Measurements from ENCODE around the gene OR4K17. TPM values are rescaled to one million over a fixed set of nuclear protein-coding genes. Genes with fewer than 3 reads are reported as not detected.

Gene OR4K17
- total RNA-seq, 1 experiment from 2014 or later: not detected

DNA sequence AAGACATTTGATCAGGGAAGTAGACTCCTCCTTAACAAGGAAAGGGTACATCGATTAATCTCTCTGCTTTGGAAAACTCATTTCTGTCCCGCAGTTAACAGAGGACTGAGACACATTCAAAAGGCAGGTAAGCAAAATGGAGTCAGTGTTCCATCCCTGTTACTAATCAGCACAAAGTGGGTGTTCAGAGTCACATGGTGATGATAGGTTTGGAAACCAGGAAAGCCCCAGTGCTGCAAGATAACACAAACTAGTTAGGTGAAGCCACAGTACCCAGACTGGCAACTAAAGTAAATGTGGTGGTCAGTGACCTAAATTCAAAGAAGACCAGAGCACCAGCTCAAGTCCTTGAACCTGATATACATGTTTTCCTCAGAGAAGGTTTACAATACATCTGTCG, 1.8 kb downstream of the OR4K17 start:
- POLR2A ChIA-PET (ENCODE audit: unreplicated experiment): no interaction called here
- no TSS peak for BruUV-seq (replicated peaks)
- no peaks in the 10 kb centered on the region for H3F3A ChIP-seq (ENCODE audit: insufficient read depth, low read depth)
- DNase-seq: no peak
- no peaks in the 10 kb centered on the region for H4K20me1 ChIP-seq (ENCODE audit: insufficient read depth)
- TF ChIP-seq CTCF (conservative IDR thresholded peaks at IDR 0.05): no peak
- no peak for TF ChIP-seq EZH2 (IDR thresholded peaks at IDR 0.05; ENCODE audit: low read depth)
- no peak overlapping the region for H3K4me2 ChIP-seq
- H3K4me1 ChIP-seq (replicated peaks; ENCODE audit: insufficient read depth): no peaks in the 10 kb centered on the region
- no peaks in the 10 kb centered on the region for H3K9me2 ChIP-seq (ENCODE audit: insufficient read depth)
- H3K4me3 ChIP-seq: no peak overlapping the region
- no peak overlapping the region for H2AFZ ChIP-seq
- no peaks in the 10 kb centered on the region for H3K79me2 ChIP-seq (ENCODE audit: low read depth)
- no peaks in the 10 kb centered on the region for H3K27me3 ChIP-seq (ENCODE audit: insufficient read depth, low read depth)
- intact Hi-C loops (cut with micrococcal nuclease; ENCODE audit: unreplicated experiment): no loop called here
- CTCF ChIA-PET: no interaction called here
- H3K27ac ChIP-seq: no peak overlapping the region
- no peaks in the 10 kb centered on the region for H3K9me3 ChIP-seq (ENCODE audit: insufficient read depth, low read depth)
- no peaks in the 10 kb centered on the region for H3K36me3 ChIP-seq (ENCODE audit: low read depth)

DNA sequence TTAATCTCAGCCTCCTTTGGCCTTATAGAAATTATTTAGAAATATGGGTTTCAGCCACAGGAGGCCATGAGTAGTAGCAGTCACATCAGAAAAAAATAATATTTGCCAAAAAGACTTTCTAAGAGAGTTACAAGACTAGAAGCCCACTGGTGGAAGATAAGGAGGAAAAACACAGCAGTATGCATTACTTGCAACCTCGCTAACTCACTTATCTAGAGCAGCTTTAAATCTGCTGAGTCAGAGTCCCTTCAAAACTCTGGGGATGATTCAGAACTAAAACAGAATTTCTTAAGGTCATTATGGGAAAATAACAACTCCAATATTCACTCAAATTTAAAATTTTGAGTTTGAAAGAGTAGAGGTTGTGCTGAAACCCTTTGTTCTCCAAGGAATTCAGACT, 6.2 kb downstream of the OR4K17 start:
- Histone ChIP-seq H3K36me3 (ENCODE audit: low read depth) (no peaks in the 10 kb centered on the region), H3K4me1 (replicated peaks; ENCODE audit: insufficient read depth) (no peaks in the 10 kb centered on the region), H3K27ac (no peak overlapping the region), H3F3A (ENCODE audit: insufficient read depth, low read depth) (no peaks in the 10 kb centered on the region), H3K9me3 (ENCODE audit: insufficient read depth, low read depth) (no peaks in the 10 kb centered on the region), H2AFZ (no peak overlapping the region), H3K9me2 (ENCODE audit: insufficient read depth) (no peaks in the 10 kb centered on the region), H3K79me2 (ENCODE audit: low read depth) (no peaks in the 10 kb centered on the region), H4K20me1 (ENCODE audit: insufficient read depth) (no peaks in the 10 kb centered on the region), H3K27me3 (ENCODE audit: insufficient read depth, low read depth) (no peaks in the 10 kb centered on the region), H3K4me2 (no peak overlapping the region), H3K4me3 (no peak overlapping the region)
- CTCF ChIA-PET: no interaction called here
- intact Hi-C loops (cut with micrococcal nuclease; ENCODE audit: unreplicated experiment): no loop called here
- TF ChIP-seq EZH2 (IDR thresholded peaks at IDR 0.05; ENCODE audit: low read depth) (no peak), CTCF (conservative IDR thresholded peaks at IDR 0.05) (no peak)
- POLR2A ChIA-PET (ENCODE audit: unreplicated experiment): no interaction called here
- no peak for DNase-seq
- no TSS peak for BruUV-seq (replicated peaks)

DNA sequence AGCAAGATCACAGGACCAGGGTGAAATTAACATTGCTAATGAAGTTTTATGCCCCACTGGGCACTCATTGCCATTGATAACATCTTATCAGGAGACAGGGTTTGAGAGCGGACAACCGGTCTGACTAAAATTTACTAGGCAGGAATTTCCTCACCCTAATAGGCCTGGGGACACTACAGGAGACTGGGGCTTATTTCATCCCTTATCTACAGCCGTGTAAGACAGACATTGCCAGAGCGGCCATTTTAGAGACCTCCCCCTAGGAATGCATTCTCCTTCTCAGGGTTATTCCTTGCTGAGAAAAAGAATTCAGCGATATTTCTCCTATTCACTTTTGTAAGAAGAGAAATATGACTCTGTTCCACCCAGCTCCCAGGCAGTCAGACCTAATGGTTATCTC, 8.3 kb downstream of the OR4K17 start:
- no peaks in the 10 kb centered on the region for H4K20me1 ChIP-seq (ENCODE audit: insufficient read depth)
- H3K27ac ChIP-seq: no peak overlapping the region
- BruUV-seq (replicated peaks): no TSS peak
- H3K9me3 ChIP-seq (ENCODE audit: insufficient read depth, low read depth): no peaks in the 10 kb centered on the region
- intact Hi-C loops (cut with micrococcal nuclease; ENCODE audit: unreplicated experiment): no loop called here
- POLR2A ChIA-PET (ENCODE audit: unreplicated experiment): interaction anchor here (0.7 kb wide), 1 partner anchor 9 kb away, joined by 3 read pairs; no protein-coding TSS in a partner anchor
- H3K27me3 ChIP-seq (ENCODE audit: insufficient read depth, low read depth): no peaks in the 10 kb centered on the region
- H3K36me3 ChIP-seq (ENCODE audit: low read depth): no peaks in the 10 kb centered on the region
- no peak overlapping the region for H3K4me2 ChIP-seq
- no peak overlapping the region for H3K4me3 ChIP-seq
- CTCF ChIA-PET: no interaction called here
- TF ChIP-seq EZH2 (IDR thresholded peaks at IDR 0.05; ENCODE audit: low read depth): no peak
- TF ChIP-seq CTCF (conservative IDR thresholded peaks at IDR 0.05): no peak
- no peaks in the 10 kb centered on the region for H3K79me2 ChIP-seq (ENCODE audit: low read depth)
- H3K4me1 ChIP-seq (replicated peaks; ENCODE audit: insufficient read depth): no peaks in the 10 kb centered on the region
- no peaks in the 10 kb centered on the region for H3K9me2 ChIP-seq (ENCODE audit: insufficient read depth)
- no peaks in the 10 kb centered on the region for H3F3A ChIP-seq (ENCODE audit: insufficient read depth, low read depth)
- no peak for DNase-seq
- no peak overlapping the region for H2AFZ ChIP-seq
